Breast epithelium (tissue), 3 donors: ENCODE results near the gene RRAD.

Source experiments
- POLR2AphosphoS5 ChIP-seq, 3 donors: sonication (generic); formaldehyde crosslinking; IDR thresholded peaks; one replicate each; pipeline ENCODE4 v1.6.1; 2017; ENCODE audit warnings: antibody characterized with exemption in 3 of 3
- TF ChIP-seq, protein P1 (sequence below), 3 donors: fragments of 450-650 bp; IDR thresholded peaks; one replicate each; pipeline ENCODE4 v1.5.1; 2016 to 2017; ENCODE audit warnings: antibody characterized with exemption in 3 of 3, mild to moderate bottlenecking in 3 of 3, moderate library complexity in 3 of 3

DNA sequence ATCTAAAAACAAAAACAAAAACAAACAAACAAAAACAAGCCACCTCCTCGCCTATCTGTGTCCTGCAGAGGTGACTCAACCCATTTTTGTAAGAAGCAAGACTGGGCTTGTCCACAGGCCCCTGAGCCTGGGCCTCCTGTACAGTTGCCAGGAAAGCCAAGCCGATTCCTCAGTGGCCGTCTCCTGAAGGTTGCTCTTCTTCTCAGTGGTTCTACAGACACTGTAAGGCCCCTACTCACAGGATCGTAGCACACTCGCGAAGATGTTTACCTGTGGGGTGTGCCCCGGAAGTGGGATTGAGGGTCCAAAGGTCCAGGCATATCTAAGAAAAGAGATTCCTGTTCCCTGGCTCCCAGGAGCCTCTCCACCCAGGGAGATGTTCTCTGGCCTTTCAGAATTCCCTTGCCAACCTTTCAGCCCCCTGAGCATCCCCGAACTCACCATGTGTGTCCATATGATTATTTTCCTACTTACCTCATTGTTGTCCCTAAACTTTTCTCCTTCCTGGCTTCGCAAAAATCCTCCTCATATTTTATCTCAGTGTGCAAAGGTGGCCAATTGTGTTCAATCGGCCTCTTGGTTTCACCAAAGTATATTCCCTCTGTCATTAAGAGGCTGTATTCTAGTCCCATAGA lies 28.2 kb upstream of the RRAD start:
- TF ChIP-seq, protein P1, sequence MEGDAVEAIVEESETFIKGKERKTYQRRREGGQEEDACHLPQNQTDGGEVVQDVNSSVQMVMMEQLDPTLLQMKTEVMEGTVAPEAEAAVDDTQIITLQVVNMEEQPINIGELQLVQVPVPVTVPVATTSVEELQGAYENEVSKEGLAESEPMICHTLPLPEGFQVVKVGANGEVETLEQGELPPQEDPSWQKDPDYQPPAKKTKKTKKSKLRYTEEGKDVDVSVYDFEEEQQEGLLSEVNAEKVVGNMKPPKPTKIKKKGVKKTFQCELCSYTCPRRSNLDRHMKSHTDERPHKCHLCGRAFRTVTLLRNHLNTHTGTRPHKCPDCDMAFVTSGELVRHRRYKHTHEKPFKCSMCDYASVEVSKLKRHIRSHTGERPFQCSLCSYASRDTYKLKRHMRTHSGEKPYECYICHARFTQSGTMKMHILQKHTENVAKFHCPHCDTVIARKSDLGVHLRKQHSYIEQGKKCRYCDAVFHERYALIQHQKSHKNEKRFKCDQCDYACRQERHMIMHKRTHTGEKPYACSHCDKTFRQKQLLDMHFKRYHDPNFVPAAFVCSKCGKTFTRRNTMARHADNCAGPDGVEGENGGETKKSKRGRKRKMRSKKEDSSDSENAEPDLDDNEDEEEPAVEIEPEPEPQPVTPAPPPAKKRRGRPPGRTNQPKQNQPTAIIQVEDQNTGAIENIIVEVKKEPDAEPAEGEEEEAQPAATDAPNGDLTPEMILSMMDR (IDR thresholded peaks at IDR 0.05): no peak
- no peak for TF ChIP-seq POLR2AphosphoS5 (IDR thresholded peaks at IDR 0.05)
